HEK293T (cell line): Measurements from ENCODE around the gene MRGPRF.

Experiments used
- ARNT ChIP-seq: fragments of 450-650 bp; IDR thresholded peaks from 2 replicates; pipeline ENCODE4 v1.6.1; 2017; ENCODE audit warnings: mild to moderate bottlenecking
- SP1 ChIP-seq: fragments of 450-650 bp; IDR thresholded peaks from 2 replicates; pipeline ENCODE4 v1.6.1; 2017

- TF ChIP-seq SP1 (no peak), ARNT (no peak)
Observed at GRCh38 chr11:69009441-69010211, 3.4 kb downstream of the MRGPRF start.
